Choroid plexus epithelial cell (primary cell): ENCODE data around the gene COL25A1.

ENCODE experiments used
- DNase-seq: peaks from one replicate; pipeline ENCODE4 v3.0.0-alpha.2; 2010; ENCODE audit warnings: low read depth
- H3K4me3 ChIP-seq: 2 replicates; pipeline ENCODE4 v1.5.1; 2011; ENCODE audit warnings: low read depth, mild to moderate bottlenecking, control low read depth, low read length, moderate library complexity
- TF ChIP-seq, protein P1 (sequence below): conservative IDR thresholded peaks from 2 replicates; pipeline ENCODE4 v1.5.1; 2011; ENCODE audit warnings: low read depth, mild to moderate bottlenecking, control low read depth, inconsistent platforms, low read length, moderate library complexity

COL25A1 gene

DNA sequence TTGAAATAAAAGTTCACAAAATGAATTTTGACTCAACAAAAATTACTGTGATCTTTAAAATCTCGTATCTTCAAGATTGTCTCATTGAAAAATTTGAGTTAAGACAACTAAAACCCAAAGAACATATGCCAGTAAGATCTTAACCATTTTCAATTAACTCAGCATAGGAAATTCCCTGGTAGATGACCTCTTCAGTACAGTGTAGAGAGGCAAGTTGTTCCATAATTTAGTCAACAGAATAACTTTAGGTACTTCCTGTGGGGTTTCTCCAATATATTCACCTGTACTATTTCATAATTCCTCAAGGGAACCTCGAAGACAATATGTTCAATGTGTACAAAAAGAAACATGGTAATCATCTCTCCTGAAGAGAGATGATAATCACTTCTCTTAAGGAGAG, 145.3 kb downstream of the COL25A1 start:
- TF ChIP-seq, protein P1, sequence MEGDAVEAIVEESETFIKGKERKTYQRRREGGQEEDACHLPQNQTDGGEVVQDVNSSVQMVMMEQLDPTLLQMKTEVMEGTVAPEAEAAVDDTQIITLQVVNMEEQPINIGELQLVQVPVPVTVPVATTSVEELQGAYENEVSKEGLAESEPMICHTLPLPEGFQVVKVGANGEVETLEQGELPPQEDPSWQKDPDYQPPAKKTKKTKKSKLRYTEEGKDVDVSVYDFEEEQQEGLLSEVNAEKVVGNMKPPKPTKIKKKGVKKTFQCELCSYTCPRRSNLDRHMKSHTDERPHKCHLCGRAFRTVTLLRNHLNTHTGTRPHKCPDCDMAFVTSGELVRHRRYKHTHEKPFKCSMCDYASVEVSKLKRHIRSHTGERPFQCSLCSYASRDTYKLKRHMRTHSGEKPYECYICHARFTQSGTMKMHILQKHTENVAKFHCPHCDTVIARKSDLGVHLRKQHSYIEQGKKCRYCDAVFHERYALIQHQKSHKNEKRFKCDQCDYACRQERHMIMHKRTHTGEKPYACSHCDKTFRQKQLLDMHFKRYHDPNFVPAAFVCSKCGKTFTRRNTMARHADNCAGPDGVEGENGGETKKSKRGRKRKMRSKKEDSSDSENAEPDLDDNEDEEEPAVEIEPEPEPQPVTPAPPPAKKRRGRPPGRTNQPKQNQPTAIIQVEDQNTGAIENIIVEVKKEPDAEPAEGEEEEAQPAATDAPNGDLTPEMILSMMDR = no peak
- no peak overlapping the region for H3K4me3 ChIP-seq
- DNase-seq = no peak

DNA sequence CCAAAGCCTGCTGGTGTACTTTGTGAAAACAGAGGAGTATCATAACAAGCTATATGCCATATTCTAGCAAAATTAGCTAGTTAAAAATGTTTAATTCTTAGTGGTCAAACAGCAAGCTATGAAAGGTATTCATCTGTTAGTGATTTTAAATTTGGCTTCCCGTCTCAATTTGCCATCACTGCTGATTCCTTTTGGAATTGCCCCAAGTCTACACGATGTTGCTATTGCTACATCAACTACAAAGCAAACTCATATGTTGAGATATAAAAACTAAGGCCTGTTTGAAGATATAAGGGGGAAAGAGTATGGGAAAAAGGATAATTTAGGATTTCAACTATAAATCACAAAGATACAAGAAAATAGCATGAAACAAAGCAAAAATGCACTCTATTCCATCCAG, 146.1 kb downstream of the COL25A1 start:
- TF ChIP-seq, protein P1 = no peak

DNA sequence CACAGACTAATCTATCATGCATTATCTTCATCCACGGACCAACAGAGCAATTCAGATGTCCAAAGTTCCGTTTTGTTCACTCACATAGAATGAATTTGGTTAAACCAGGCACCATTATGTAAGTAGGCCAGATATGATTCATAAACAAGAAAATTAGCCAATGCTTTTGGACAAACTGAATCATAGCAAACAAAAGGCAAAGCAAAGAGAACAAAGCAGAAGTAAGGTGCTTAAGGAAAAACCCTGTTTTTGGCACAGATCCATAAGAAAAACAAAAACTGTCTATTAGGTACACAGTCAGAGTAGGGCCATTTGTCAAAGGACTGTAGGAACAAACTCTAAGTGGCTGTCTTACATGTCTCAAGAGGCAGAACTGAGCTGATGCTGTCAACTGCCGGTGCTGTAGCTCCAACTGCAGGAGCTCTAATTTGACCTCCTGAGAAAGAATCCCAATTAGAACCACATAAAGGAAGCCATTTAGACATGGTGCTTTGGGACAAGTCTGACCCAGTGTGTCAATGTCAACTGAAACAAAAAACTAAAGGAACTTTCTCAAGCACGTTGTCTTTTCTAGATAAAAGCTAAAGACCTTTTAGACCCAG, 146.7 kb downstream of the COL25A1 start:
- TF ChIP-seq, protein P1 = no peak
- H3K4me3 ChIP-seq = no peak overlapping the region
- DNase-seq = no peak

More for the DNA sequence above, 146.1 kb downstream of the COL25A1 start:
- DNase-seq = no peak
- H3K4me3 ChIP-seq = no peak overlapping the region

GRCh38 chr4:109155084-109155483, 147.4 kb downstream of the COL25A1 start:
- no peak overlapping the region for H3K4me3 ChIP-seq
- TF ChIP-seq, protein P1 = no peak
- DNase-seq = no peak

- TF ChIP-seq, protein P1 = no peak
- no peak for DNase-seq
- H3K4me3 ChIP-seq = no peak overlapping the region
These were observed 148.0 kb downstream of the COL25A1 start for GRCh38 chr4:109154424-109154823.

GRCh38 chr4:109149836-109150235, 152.6 kb downstream of the COL25A1 start:
- no peak for DNase-seq
- no peak overlapping the region for H3K4me3 ChIP-seq
- TF ChIP-seq, protein P1 = no peak

- no peak for DNase-seq
- no peak overlapping the region for H3K4me3 ChIP-seq
- TF ChIP-seq, protein P1 = no peak
These were observed 153.8 kb downstream of the COL25A1 start for GRCh38 chr4:109148577-109149075.
